H1 (cell line): ENCODE results near the gene GP9. TPM values are rescaled to one million over a fixed set of nuclear protein-coding genes. Genes with fewer than 3 reads are reported as not detected.

Experiments used
- TCF12 ChIP-seq: IDR thresholded peaks from 2 replicates; pipeline ENCODE4 v1.6.1; 2011; ENCODE audit warnings: low read depth, mild to moderate bottlenecking, low read length
- polyA plus RNA-seq, 7 experiments: library from polyadenylated mRNA; depleted of rRNA in 3 of 7; stranded (reverse) in 5 of 7; unstranded in 2 of 7; fragments of >200 nt in 5 of 7; fragments of 200-250 nt in 2 of 7; gene quantifications; 1 replicate in 5 of 7; 2 replicates in 1 of 7; 4 replicates in 1 of 7; pipeline versions ENCODE4 v1.2.1 to v1.2.3, GENCODE V29; 2011 to 2013; ENCODE audit warnings: missing spikeins in 2 of 7, mixed read lengths in 2 of 7
- total RNA-seq: library from RNA; stranded (reverse); fragmentation: NEBNext Ultra II Directional; extraction: Animal tissue kit (Norgen Biotek cat#: 25700); gene quantifications from 2 replicates; pipeline ENCODE4 v1.2.1, GENCODE V29; 2021
- TF ChIP-seq, protein P1 (sequence below): fragments of 300-600 bp; sonication (generic); IDR thresholded peaks from 2 replicates; pipeline ENCODE4 v1.7.1; 2012; ENCODE audit warnings: low read length, moderate library complexity, mild to moderate bottlenecking, inconsistent platforms; ENCODE audit not compliant: insufficient replicate concordance

Gene GP9
- total and polyA plus RNA-seq, 2 of the 8 experiments (the other 6 are each of a cell fraction or from before 2014, with no cell fraction given): not detected

DNA sequence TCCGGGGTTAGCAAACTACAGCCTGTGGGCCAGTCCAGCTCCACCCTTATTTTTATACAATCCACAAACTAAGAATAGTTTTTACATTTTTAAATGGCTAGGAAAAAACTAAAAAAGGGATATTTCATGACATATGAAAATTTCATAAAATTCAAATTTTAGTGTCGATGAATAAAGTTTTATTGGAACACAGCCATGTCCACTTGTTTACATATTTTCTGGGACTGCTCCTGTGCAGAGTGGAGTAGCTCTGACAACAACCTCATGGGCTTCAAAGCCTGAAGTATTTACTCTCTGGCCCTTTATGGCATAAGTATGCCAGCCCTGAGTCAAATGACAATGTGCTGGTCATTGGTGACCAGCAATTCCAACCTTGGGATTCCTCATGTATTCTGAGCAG, 42.3 kb upstream of the GP9 start (continued):
- TF ChIP-seq, protein P1, sequence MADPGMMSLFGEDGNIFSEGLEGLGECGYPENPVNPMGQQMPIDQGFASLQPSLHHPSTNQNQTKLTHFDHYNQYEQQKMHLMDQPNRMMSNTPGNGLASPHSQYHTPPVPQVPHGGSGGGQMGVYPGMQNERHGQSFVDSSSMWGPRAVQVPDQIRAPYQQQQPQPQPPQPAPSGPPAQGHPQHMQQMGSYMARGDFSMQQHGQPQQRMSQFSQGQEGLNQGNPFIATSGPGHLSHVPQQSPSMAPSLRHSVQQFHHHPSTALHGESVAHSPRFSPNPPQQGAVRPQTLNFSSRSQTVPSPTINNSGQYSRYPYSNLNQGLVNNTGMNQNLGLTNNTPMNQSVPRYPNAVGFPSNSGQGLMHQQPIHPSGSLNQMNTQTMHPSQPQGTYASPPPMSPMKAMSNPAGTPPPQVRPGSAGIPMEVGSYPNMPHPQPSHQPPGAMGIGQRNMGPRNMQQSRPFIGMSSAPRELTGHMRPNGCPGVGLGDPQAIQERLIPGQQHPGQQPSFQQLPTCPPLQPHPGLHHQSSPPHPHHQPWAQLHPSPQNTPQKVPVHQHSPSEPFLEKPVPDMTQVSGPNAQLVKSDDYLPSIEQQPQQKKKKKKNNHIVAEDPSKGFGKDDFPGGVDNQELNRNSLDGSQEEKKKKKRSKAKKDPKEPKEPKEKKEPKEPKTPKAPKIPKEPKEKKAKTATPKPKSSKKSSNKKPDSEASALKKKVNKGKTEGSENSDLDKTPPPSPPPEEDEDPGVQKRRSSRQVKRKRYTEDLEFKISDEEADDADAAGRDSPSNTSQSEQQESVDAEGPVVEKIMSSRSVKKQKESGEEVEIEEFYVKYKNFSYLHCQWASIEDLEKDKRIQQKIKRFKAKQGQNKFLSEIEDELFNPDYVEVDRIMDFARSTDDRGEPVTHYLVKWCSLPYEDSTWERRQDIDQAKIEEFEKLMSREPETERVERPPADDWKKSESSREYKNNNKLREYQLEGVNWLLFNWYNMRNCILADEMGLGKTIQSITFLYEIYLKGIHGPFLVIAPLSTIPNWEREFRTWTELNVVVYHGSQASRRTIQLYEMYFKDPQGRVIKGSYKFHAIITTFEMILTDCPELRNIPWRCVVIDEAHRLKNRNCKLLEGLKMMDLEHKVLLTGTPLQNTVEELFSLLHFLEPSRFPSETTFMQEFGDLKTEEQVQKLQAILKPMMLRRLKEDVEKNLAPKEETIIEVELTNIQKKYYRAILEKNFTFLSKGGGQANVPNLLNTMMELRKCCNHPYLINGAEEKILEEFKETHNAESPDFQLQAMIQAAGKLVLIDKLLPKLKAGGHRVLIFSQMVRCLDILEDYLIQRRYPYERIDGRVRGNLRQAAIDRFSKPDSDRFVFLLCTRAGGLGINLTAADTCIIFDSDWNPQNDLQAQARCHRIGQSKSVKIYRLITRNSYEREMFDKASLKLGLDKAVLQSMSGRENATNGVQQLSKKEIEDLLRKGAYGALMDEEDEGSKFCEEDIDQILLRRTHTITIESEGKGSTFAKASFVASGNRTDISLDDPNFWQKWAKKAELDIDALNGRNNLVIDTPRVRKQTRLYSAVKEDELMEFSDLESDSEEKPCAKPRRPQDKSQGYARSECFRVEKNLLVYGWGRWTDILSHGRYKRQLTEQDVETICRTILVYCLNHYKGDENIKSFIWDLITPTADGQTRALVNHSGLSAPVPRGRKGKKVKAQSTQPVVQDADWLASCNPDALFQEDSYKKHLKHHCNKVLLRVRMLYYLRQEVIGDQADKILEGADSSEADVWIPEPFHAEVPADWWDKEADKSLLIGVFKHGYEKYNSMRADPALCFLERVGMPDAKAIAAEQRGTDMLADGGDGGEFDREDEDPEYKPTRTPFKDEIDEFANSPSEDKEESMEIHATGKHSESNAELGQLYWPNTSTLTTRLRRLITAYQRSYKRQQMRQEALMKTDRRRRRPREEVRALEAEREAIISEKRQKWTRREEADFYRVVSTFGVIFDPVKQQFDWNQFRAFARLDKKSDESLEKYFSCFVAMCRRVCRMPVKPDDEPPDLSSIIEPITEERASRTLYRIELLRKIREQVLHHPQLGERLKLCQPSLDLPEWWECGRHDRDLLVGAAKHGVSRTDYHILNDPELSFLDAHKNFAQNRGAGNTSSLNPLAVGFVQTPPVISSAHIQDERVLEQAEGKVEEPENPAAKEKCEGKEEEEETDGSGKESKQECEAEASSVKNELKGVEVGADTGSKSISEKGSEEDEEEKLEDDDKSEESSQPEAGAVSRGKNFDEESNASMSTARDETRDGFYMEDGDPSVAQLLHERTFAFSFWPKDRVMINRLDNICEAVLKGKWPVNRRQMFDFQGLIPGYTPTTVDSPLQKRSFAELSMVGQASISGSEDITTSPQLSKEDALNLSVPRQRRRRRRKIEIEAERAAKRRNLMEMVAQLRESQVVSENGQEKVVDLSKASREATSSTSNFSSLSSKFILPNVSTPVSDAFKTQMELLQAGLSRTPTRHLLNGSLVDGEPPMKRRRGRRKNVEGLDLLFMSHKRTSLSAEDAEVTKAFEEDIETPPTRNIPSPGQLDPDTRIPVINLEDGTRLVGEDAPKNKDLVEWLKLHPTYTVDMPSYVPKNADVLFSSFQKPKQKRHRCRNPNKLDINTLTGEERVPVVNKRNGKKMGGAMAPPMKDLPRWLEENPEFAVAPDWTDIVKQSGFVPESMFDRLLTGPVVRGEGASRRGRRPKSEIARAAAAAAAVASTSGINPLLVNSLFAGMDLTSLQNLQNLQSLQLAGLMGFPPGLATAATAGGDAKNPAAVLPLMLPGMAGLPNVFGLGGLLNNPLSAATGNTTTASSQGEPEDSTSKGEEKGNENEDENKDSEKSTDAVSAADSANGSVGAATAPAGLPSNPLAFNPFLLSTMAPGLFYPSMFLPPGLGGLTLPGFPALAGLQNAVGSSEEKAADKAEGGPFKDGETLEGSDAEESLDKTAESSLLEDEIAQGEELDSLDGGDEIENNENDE: no peak
- no peak for TF ChIP-seq TCF12
